Transverse colon (tissue), 3 donors: ENCODE data around the gene LMOD2.
"Not testable (repeated sequence)": the region's sequence is repeated elsewhere in the genome, so short reads cannot be mapped to it uniquely, and the experiment has no call there.

ENCODE experiments used
- CTCF ChIP-seq, 5 experiments: fragments of 200-600 bp in 3 of 5; fragments of 450-650 bp in 2 of 5; sonication (generic) in 3 of 5; IDR thresholded peaks; 1 replicate in 2 of 5; 2 replicates in 3 of 5; pipeline ENCODE4 v1.5.1; 2016 to 2017; ENCODE audit warnings: antibody characterized with exemption in 5 of 5, inconsistent platforms in 3 of 5, mild to moderate bottlenecking in 2 of 5, moderate library complexity in 1 of 5
- EP300 ChIP-seq: sonication (generic); formaldehyde crosslinking; IDR thresholded peaks from one replicate; pipeline ENCODE4 v1.6.1; 2017; ENCODE audit warnings: antibody characterized with exemption, low read depth
- POLR2A ChIP-seq: fragments of 450-650 bp; IDR thresholded peaks from one replicate; pipeline ENCODE4 v1.6.1; 2016; ENCODE audit warnings: antibody characterized with exemption, mild to moderate bottlenecking, moderate library complexity

GRCh38 chr7:123634011-123634573 lies 21.6 kb upstream of the LMOD2 start:
- not testable (repeated sequence) for TF ChIP-seq CTCF (IDR thresholded peaks at IDR 0.05); EP300; POLR2A
